ENCODE data around the gene HBA1.
"Not testable (repeated sequence)": the region's sequence is repeated elsewhere in the genome, so short reads cannot be mapped to it uniquely, and the experiment has no call there.

The HBA1 gene

GRCh38 chr16:175011-175949 lies 1.2 kb upstream of the HBA1 start:
- H3K4me2 ChIP-seq (ENCODE audit: low read depth, low read length, poor library complexity, severe bottlenecking) = no peak overlapping the region
- H4K20me1 ChIP-seq (ENCODE audit: insufficient read depth, low read length, poor library complexity, severe bottlenecking) = no peaks in the 10 kb centered on the region
- H3F3A ChIP-seq (ENCODE audit: low read depth) = no peaks in the 10 kb centered on the region
- peaks cover 4% of the 10 kb centered on the region for H3K4me1 ChIP-seq (ENCODE audit: insufficient read depth, low read length, poor library complexity, severe bottlenecking)
- H3K9me2 ChIP-seq (replicated peaks; ENCODE audit: low read depth, low read length) = no peaks in the 10 kb centered on the region
- H3K9me3 ChIP-seq (ENCODE audit: insufficient read depth, low read depth, low read length) = no peaks in the 10 kb centered on the region
- H3K27me3 ChIP-seq (ENCODE audit: insufficient read depth, low read length, poor library complexity, severe bottlenecking) = no peaks in the 10 kb centered on the region
- no peak overlapping the region for H2AFZ ChIP-seq (ENCODE audit: low read length)
- no peak for TF ChIP-seq CTCF (conservative IDR thresholded peaks at IDR 0.05; ENCODE audit: low read length)
- no peak for TF ChIP-seq EZH2phosphoT487 (IDR thresholded peaks at IDR 0.05; ENCODE audit: borderline replicate concordance)
- H3K79me2 ChIP-seq (ENCODE audit: insufficient read depth, low read length) = no peaks in the 10 kb centered on the region
- no peak overlapping the region for H3K4me3 ChIP-seq (ENCODE audit: low read length, poor library complexity, severe bottlenecking)
- H3K9ac ChIP-seq (ENCODE audit: low read depth, low read length, poor library complexity, severe bottlenecking) = no peak overlapping the region
- no peaks in the 10 kb centered on the region for H3K36me3 ChIP-seq (ENCODE audit: insufficient read depth, low read length)

DNA sequence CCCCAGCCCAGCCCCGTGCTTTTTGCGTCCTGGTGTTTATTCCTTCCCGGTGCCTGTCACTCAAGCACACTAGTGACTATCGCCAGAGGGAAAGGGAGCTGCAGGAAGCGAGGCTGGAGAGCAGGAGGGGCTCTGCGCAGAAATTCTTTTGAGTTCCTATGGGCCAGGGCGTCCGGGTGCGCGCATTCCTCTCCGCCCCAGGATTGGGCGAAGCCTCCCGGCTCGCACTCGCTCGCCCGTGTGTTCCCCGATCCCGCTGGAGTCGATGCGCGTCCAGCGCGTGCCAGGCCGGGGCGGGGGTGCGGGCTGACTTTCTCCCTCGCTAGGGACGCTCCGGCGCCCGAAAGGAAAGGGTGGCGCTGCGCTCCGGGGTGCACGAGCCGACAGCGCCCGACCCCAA lies 474 bp upstream of the HBA1 start:
- H3K4me2 ChIP-seq (ENCODE audit: low read depth, low read length, poor library complexity, severe bottlenecking); H3K4me3 ChIP-seq (ENCODE audit: low read length, poor library complexity, severe bottlenecking); H4K20me1 ChIP-seq (ENCODE audit: insufficient read depth, low read length, poor library complexity, severe bottlenecking); H3K27me3 ChIP-seq (ENCODE audit: insufficient read depth, low read length, poor library complexity, severe bottlenecking); H2AFZ ChIP-seq (ENCODE audit: low read length); H3K9me2 ChIP-seq (replicated peaks; ENCODE audit: low read depth, low read length); H3K79me2 ChIP-seq (ENCODE audit: insufficient read depth, low read length); H3K9me3 ChIP-seq (ENCODE audit: insufficient read depth, low read depth, low read length); H3K9ac ChIP-seq (ENCODE audit: low read depth, low read length, poor library complexity, severe bottlenecking); H3K4me1 ChIP-seq (ENCODE audit: insufficient read depth, low read length, poor library complexity, severe bottlenecking); H3K36me3 ChIP-seq (ENCODE audit: insufficient read depth, low read length); H3F3A ChIP-seq (ENCODE audit: low read depth): not testable (repeated sequence)

- Histone ChIP-seq H3K79me2 (ENCODE audit: insufficient read depth, low read length) (no peaks in the 10 kb centered on the region), H3K4me1 (ENCODE audit: insufficient read depth, low read length, poor library complexity, severe bottlenecking) (peaks cover 4% of the 10 kb centered on the region), H2AFZ (ENCODE audit: low read length) (no peak overlapping the region), H3K9me2 (replicated peaks; ENCODE audit: low read depth, low read length) (no peaks in the 10 kb centered on the region), H3K36me3 (ENCODE audit: insufficient read depth, low read length) (no peaks in the 10 kb centered on the region), H4K20me1 (ENCODE audit: insufficient read depth, low read length, poor library complexity, severe bottlenecking) (no peaks in the 10 kb centered on the region), H3F3A (ENCODE audit: low read depth) (no peaks in the 10 kb centered on the region), H3K4me3 (ENCODE audit: low read length, poor library complexity, severe bottlenecking) (no peak overlapping the region), H3K9me3 (ENCODE audit: insufficient read depth, low read depth, low read length) (no peaks in the 10 kb centered on the region), H3K27me3 (ENCODE audit: insufficient read depth, low read length, poor library complexity, severe bottlenecking) (no peaks in the 10 kb centered on the region), H3K4me2 (ENCODE audit: low read depth, low read length, poor library complexity, severe bottlenecking) (no peak overlapping the region), H3K9ac (ENCODE audit: low read depth, low read length, poor library complexity, severe bottlenecking) (no peak overlapping the region)
- no peak for TF ChIP-seq EZH2phosphoT487 (IDR thresholded peaks at IDR 0.05; ENCODE audit: borderline replicate concordance)
- no peak for TF ChIP-seq CTCF (conservative IDR thresholded peaks at IDR 0.05; ENCODE audit: low read length)
Observed at GRCh38 chr16:177394-177822, 928 bp downstream of the HBA1 start.

Measured in Loucy (cell line).